Measurements from ENCODE around the gene C5orf58.

DNA sequence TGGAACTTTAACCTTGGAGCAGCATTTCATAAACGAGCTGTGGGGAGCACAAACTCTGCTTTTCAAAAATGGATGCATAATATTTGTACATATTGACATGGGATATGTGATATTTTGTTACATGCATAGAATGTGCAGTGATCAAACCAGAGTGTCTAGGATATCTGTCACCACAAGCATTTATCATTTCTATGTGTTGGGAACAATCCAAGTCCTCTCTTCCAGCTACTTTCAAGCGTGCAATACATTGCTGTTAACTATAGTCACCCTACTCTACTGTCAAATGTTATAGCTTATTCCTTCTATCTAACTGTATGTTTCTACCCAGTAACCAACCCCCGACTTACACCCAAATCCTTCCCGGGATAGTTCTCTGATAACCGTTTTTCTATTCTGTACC lies 15.0 kb upstream of the C5orf58 start:
- no peak for TF ChIP-seq EP300 (conservative IDR thresholded peaks at IDR 0.05; ENCODE audit: poor library complexity, severe bottlenecking)
- TF ChIP-seq SMC3 (conservative IDR thresholded peaks at IDR 0.05; ENCODE audit: poor library complexity) = no peak
- no peak for TF ChIP-seq POLR2AphosphoS5 (IDR thresholded peaks at IDR 0.05)
- TF ChIP-seq MXI1 (conservative IDR thresholded peaks at IDR 0.05; ENCODE audit: poor library complexity, severe bottlenecking) = no peak
